Esophagus muscularis mucosa (tissue), 4 donors: Measurements from ENCODE around the gene CCDC160.

ENCODE experiments used
- EP300 ChIP-seq: sonication (generic); formaldehyde crosslinking; IDR thresholded peaks from one replicate; pipeline ENCODE4 v1.6.1; 2017; ENCODE audit warnings: antibody characterized with exemption
- POLR2A ChIP-seq: fragments of 450-650 bp; IDR thresholded peaks from one replicate; pipeline ENCODE4 v1.6.1; 2017; ENCODE audit warnings: antibody characterized with exemption, moderate library complexity, mild to moderate bottlenecking, low read depth
- POLR2AphosphoS5 ChIP-seq, 2 donors: sonication (generic); formaldehyde crosslinking; IDR thresholded peaks; one replicate each; pipeline ENCODE4 v1.6.1; 2017; ENCODE audit warnings: antibody characterized with exemption in 2 of 2
- TF ChIP-seq, protein P1 (sequence below), 3 experiments: fragments of 200-600 bp in 2 of 3; fragments of 450-650 bp in 1 of 3; sonication (generic) in 2 of 3; IDR thresholded peaks; one replicate each; pipeline ENCODE4 v1.5.1; 2017 to 2019; ENCODE audit warnings: antibody characterized with exemption in 3 of 3, mild to moderate bottlenecking in 2 of 3, moderate library complexity in 1 of 3

GRCh38 chrX:134294548-134294947 lies 57.6 kb downstream of the CCDC160 start:
- TF ChIP-seq, protein P1, sequence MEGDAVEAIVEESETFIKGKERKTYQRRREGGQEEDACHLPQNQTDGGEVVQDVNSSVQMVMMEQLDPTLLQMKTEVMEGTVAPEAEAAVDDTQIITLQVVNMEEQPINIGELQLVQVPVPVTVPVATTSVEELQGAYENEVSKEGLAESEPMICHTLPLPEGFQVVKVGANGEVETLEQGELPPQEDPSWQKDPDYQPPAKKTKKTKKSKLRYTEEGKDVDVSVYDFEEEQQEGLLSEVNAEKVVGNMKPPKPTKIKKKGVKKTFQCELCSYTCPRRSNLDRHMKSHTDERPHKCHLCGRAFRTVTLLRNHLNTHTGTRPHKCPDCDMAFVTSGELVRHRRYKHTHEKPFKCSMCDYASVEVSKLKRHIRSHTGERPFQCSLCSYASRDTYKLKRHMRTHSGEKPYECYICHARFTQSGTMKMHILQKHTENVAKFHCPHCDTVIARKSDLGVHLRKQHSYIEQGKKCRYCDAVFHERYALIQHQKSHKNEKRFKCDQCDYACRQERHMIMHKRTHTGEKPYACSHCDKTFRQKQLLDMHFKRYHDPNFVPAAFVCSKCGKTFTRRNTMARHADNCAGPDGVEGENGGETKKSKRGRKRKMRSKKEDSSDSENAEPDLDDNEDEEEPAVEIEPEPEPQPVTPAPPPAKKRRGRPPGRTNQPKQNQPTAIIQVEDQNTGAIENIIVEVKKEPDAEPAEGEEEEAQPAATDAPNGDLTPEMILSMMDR (IDR thresholded peaks at IDR 0.05), result no peak
- TF ChIP-seq EP300 (no peak), POLR2A (no peak), POLR2AphosphoS5 (IDR thresholded peaks at IDR 0.05) (no peak)
